DMS153 treated with DMSO at 0.1 percent for 48 hours (cell line): Measurements from ENCODE around the gene ARL4A.
"Not testable (repeated sequence)": the region's sequence is repeated elsewhere in the genome, so short reads cannot be mapped to it uniquely, and the experiment has no call there.

Source experiments
- DNase-seq: peaks from one replicate; lab custom pipeline; 2025; ENCODE audit not compliant: unreplicated experiment; lab: John Stamatoyannopoulos, UW

ARL4A gene, protein sequence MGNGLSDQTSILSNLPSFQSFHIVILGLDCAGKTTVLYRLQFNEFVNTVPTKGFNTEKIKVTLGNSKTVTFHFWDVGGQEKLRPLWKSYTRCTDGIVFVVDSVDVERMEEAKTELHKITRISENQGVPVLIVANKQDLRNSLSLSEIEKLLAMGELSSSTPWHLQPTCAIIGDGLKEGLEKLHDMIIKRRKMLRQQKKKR

DNA sequence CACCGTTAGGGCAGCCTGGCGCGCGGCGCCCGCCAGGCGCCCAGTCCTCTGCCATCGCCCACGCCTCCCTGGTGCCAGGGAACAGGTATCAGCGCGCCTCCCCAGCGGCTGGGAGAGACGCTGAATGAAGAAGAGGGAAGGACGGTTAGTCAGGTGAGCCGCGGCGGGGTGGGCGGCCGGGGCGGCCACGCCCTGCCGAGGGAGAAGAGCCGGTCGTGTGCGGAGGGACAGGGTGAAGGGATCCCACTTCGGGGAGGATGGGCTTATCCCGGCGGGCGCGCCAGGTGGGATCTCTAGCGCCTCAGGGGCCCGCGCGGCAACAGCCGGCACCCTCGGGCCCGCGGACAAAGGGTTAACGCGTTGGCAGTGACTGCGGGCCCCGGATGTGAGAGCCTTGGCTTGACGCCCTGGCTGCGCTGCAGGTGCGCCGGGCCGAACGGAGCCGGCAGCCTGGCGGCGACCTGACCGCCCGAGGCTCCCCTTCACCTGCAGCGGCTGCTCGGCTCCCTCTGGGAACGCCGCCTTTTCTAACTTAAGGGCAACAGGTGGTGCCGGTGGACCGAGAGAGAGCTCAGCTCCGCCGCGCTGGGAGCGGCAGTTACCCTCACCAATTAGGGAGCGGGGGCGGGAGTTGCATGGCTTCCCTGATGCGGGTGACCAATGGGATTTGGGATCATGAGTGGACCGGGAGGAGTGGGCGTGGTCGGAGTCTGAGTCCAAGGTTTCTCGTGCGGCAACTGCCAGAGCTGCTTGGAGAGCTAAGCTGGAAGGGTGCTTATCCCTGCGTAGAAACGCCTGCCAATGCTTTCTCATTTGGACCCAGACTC is at the start of gene ARL4A:
Gene ARL4A (plus strand): TSS at position 743 of the 827 bp plus-strand sequence. CDS start 622 bp downstream, outside the sequence.
- DNase-seq, result peak; percentile 99

DNA sequence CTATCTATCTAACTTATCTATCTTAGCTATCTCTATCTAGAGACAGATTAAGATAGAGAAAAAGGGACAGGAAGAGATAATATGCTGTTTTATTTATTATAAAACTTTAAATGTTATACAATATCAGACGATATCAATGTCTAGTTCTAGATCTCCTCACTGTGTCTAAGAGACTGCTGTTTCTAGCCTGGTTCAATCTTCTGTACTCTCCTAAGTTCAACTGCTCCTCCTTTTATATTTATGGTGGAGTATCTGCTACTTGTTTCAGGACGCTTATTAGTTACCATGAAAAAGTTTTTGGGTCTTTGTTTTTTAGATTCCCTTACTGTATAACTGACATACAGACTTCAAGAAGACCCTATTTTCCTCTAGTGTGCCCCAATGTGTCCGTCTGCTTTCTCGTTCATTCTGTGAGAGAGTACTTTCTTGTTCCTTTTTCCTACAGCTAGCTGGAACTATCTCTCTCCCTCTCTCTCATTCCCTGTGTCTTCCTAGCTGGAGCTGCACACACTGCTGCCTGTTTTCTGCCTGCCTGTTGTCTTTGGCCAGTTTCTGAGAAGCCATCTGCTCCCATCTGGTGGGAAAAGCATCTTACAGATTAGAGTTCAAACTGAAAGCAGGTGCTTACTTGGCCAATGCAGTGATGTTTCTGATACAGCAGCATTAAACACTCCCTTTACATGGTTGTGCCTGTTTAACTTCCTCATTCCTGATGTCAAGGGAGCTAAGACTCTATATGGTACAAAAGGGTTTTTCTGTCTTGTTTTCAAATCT is 49.4 kb upstream of the ARL4A start:
- DNase-seq, result no peak

DNA sequence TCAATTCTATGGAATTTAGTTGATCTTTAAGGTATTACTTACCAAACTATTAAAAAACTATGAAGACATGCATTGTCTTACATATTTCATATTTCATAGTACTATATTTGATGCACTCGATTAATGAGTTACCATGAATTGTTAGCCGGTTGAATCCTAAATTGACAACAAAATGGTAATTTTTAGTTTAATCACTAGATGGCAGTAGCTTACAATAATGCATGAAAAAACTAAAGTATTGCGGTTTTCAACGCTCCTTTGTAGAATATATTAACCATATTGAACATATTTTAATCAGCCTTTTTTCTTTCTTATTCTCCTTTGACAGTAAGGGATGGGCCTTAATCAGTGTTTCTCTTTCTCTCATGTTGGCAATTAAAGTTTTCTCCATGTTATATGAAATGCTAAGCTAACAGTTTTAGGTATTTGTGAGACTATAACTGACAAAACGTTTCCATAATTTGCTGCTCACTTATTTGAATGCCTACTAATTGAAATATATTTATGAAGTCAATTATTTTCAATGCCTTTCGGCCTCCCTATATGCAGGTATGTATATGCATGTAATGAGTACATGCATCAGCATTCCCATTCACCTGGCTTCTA is 48.5 kb upstream of the ARL4A start:
- DNase-seq, result peak; percentile 37

DNA sequence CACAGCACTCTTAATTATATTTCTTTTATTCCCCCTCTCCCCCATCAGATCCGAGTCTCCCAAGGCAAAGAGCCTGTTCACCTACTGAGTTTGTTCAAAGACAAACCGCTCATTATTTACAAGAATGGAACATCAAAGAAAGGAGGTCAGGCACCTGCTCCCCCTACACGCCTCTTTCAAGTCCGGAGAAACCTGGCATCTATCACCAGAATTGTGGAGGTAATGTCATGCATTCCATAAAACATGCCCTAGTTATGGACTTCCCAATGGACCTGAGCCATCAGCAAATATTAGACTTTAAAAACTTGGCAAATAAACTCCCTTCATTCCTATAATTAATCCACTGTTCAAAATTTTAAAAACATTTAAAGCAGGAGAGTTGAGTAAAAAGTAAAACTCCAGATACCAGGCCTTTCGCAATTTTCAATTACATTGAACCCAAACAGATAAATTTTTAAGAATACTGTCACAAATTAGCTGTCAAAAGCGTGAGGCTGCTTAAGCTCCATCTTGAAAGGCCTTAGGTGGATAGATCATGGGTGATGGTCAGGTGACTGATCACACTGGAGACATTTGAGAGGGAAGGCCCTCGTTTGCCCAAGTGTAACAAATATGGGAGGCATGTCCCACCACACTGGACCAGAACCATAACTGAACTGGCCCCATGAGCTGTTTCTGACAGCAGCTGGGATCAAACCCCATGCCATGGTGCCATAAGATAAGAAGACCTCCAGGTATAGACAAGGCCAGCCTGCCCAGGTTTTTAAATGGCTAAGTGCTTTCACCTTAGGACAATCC is 46.9 kb upstream of the ARL4A start:
- DNase-seq, result no peak

DNA sequence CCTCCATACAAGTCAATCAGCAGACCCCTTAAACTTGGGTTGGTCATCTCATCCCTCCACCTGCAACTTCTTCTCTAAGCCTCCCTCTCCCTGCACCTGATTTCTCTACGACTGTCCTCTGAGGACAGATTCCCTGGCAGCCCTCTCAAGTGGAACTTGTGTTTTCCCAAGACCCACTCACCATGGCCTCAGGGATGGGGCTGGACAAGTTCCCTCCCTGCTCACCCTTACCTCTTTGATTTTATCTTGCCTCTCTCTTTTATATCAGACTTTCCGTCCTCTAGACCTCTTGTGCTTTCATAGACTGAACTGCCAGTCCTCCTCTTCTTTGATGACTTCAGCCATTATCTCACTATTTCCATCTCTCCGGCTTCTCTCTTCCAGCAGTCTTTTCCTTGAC is 46.2 kb upstream of the ARL4A start:
- DNase-seq, result no peak

DNA sequence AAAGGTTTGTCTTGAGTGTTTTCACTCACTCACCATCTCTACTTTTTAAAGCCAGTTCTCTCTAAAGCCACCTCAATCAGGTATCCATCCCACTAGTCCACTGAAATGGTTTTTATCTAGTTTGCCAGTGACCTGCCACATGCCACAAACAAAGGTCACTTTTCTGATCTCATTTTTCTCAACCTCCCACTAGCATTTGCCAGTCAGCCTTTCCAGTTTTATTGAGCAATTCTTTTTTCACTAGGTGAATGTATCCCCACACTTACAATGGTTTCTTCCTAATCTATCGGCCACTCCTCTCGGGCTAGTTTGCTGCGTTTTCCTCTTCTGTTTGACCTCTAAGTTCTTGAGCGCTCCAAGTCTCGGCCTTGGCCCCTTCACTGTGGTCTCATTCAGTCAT is 44.9 kb upstream of the ARL4A start:
- no peak for DNase-seq

DNA sequence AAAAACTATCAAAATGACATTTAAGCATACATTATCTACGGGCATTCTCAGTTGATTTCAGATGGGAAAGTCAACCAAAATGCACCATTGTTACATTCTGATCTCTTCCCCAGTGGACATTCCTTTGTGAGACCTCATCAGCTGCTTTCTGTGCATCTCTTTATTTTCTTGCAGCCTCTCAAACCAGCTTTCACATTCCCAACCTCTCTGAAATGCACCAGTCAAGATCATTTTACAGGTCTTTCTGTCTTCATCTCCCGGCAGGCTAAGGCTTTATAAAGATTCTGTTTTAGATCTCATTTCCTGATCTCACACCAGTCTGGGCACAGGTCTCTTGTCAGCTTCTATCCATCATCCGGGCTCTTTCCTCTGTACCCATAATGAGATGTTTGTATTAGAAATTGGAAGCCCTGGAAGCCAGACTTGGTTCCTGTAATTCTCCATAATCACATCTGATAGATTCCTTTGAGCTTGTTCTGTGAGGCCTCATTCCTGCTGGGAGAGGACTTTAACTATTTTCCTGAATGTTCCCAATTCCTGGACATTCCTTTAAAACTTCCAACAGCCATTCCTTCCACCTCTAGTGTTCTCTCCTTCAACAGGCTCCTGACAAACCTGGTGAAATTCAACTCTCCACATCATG is 44.3 kb upstream of the ARL4A start:
- no peak for DNase-seq

DNA sequence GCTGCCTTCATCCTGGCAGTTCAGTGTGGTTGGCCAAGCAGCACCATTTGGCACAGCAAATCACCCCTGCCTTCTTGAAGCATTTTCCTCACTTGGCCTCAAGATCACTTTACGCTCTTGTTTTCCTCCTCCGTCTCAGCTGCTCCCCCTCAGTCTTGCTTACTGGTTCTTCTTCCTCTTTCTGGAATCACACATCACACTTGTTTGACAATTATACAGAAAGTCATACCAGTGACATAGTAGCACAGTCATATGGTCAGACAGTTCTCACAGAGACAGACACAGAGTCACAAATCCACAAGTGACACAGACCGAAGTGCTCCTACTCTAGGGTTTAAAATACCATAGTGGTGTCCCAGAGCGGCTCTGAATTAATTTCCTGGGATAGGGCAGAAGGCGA is 43.8 kb upstream of the ARL4A start:
- DNase-seq, result no peak

DNA sequence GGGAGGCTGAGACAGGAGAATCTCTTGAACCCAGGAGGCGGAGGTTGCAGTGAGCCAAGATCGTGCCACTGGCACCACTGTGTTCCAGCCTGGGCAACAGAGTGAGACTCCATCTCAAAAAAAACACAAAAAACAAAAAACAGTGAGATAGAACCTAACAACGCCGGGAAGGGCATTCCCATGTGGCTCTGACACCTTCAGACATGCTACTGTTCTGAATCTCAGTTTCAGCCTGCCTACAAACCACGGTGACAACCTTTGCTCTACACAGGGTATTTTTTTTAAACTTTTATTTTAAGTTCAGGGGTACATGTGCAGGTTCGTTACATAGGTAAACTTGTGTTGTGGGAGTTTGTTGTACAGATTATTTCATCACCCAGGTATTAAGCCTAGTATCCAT is 42.2 kb upstream of the ARL4A start:
- not testable (repeated sequence) for DNase-seq

DNA sequence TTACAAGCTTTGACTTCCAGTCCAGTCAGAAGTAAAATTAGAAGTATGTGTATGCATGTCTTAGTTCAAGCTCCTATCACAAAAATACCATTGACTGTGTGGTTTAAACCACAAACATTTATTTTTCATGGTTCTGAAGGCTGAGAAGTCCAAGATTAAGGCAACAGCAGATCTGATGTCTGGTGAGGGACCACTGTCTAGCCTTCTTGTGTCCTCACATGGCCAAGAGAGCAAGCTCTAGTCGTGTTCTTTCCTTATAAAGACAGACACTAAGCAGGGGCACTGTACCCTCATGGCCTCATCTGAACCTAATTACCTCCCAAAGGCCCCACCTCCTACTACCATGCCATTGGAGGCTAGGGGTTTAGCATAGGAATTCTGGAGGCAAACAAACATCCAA is 41.3 kb upstream of the ARL4A start:
- DNase-seq, result no peak

DNA sequence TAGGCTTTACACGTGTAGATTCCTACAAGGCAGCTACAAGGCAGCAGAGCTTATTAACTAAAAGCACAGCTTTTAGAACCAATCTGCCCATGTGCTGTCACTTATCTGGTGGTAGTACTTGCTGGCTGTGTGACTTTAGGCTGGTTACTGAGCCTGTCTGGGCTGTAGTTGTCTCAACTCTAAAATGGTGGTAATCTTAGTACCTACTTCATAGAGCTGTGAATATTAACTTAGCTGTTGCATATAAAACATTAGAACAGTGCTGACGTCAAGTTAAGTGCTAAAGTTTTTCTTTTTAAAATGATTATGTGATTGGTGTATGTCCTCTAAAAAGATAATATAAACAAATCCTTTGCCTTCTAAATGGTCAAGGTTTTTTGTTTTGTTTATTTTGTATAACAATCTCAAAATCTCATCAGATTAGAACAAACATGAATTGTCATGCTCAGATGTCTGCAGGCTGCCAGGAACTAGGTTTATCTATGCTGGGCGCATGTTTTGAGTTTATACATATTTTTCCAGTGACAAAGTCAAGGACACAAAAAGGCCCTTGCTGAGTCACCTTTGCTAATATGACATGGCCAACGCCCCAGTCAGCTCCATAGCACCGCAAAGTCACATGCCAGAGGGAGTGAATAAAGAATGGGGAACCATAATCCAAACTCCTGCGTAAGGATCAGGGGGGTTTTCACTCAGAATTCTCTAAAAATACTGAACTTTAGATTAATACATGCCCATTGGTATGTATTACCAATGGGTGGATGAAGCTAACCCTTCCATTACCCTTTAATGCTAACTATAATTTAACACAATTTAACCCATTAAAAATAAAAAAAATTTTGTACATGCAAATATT is 39.8 kb upstream of the ARL4A start:
- DNase-seq, result no peak

DNA sequence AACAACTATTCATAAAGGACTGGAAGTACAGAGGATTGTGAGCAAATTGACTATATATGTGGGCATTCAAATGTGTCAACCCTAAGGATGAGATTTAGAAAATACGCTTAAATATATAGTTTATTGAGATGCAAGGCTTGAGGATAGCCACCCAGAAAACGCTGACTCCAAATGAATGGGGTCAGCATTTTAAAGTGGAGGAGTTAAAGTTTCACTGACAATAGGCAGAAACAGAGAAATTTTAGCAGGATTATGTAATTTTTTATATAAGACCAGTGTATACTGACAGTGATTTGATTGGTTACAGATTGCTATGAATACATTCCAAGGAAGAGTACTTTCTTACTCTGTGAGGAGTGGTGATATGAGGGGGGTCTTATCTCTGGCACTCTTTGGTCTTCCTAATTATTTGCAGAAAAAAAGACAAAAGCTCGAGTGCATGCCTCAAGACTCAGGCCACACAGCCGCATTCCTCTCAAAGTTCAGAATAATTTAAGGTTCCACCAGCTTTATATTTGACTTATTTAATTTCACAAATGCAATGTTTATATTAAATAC is 38.6 kb upstream of the ARL4A start:
- DNase-seq, result no peak

DNA sequence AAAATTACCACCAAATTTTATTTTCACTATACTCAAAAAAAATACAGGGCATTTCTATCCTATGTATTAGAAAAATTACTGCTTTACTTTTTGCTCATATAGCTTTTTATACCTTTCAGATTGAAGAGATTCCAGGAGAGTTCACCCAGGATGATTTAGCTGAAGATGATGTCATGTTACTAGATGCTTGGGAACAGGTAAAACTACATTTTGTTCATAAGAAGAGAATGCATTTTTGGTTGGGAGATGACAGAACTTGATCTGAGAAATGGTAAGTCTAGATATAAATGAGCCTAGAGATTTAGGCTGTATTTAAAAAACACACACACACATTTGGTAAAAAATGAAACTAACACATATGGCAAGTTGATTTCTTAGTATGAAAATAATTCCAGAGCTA is 38.1 kb upstream of the ARL4A start:
- no peak for DNase-seq

DNA sequence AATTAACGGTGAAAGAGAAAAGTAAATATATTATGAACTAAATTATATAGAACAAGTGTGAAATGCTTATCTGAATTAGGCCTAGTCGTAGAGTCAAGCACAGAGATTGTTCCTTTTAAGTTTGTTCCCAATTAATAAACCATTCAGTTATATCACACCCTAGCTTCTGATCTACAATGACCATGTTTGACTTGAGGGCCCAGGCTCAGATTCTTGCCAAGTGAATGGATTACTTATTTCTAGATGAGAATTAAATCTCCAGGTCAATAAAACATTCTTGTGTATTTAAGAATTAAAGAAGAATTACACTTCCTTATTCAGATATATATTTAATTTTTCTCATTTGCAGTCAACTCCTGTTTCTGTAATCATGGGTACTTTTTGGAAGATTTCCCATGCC is 37.4 kb upstream of the ARL4A start:
- no peak for DNase-seq

DNA sequence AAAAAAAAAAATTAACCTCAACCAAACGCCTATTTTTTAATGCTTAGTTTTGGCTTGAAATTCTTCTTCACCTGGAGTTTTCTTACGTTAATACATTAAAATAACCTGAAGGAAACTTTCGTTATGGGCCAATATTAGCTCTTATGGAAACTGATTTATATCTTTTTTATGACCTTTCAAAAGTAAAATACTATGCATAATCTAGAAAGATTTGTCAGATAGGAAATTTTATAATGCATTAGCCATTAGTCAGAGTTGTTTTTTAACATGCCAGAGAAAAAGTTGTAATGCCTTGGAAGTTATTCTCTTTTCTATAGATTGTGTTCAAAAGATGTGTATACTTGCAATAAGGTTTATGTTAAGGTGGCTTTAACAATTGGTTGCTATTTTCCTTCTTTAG is 34.3 kb upstream of the ARL4A start:
- DNase-seq, result no peak

DNA sequence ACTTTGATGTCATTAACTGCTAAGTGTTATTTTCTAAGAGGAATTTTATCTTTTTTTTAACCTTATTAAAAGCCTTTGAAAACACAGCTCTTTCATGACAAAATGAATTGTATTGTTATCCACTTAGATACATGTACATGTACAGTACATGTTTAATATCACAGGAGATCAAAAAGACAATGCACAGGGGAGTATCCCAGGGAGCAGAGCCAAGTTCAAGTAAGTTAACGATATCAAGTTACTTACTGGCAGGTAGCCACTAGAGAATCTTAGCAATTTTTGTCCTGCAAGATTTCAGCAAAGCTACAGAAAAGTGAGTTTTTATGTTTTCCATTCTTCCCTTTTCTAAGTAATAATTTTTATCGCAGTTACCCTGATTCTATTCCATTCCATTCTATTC is 33.9 kb upstream of the ARL4A start:
- DNase-seq, result no peak

DNA sequence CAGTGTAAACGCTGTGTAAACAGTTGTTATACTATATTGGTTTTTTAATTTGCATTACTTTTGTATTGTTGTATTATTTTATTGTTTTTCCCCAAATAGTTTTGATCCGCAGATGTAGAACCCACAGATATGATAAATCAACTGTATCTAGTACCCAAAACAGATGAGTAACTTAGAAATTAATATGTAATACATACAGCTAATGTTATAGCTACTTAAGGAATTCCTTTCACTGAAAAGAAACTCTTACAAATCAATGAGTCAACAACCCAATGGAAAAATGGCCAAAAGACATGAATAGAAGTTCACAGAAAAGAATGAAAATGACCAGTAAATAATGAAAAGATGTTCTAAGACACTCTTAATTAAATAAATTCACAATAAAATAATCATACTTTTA is 32.3 kb upstream of the ARL4A start:
- no peak for DNase-seq

DNA sequence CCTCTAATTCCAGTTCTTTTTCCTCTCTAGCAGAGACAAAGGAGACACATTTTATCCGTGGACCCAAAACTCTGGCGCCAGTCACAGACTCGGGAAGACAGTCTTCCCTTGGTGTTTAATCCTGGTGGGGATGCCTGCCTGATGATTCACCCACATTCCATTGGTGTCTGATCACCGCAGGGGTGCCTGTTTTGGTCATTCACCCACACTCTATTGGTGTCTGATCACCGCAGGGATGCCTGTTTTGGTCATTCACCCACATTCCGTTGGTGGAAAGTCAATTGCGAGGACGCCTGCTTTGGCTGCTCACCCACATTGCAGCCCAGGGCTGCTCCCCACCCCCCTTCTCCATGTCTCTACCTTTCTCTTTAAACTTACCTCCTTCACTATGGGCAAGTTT is 27.0 kb upstream of the ARL4A start:
- not testable (repeated sequence) for DNase-seq

DNA sequence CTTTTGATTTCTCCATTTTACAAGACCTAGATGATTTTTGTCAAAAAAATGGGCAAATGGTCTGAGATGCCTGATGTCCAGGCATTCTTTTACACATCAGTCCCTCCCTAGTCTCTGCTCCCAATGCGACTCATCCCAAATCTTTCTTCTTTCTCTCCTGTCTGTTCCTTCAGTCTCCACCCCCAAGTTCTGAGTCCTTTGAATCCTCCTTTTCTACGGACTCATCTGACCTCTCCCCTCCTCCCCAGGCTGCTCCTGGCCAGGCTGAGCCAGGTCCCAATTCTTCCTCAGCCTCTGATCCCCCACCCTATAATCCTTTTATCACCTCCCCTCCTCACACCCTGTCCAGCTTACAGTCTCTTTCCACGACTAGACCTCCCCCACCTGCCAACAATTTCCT is 26.4 kb upstream of the ARL4A start:
- DNase-seq, result not testable (repeated sequence)
